ENCODE measurements around the gene IFT57. TPM values are rescaled to one million over a fixed set of nuclear protein-coding genes. Genes with fewer than 3 reads are reported as not detected.
A peak's percentile ranks its signal among the peaks of the same experiment; 100 is the strongest.
"Not testable (repeated sequence)": the region's sequence is repeated elsewhere in the genome, so short reads cannot be mapped to it uniquely, and the experiment has no call there.

The IFT57 gene, protein sequence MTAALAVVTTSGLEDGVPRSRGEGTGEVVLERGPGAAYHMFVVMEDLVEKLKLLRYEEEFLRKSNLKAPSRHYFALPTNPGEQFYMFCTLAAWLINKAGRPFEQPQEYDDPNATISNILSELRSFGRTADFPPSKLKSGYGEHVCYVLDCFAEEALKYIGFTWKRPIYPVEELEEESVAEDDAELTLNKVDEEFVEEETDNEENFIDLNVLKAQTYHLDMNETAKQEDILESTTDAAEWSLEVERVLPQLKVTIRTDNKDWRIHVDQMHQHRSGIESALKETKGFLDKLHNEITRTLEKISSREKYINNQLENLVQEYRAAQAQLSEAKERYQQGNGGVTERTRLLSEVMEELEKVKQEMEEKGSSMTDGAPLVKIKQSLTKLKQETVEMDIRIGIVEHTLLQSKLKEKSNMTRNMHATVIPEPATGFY
- 10 to 100 TPM; 13.4 to 25.0 TPM for total RNA-seq

DNA sequence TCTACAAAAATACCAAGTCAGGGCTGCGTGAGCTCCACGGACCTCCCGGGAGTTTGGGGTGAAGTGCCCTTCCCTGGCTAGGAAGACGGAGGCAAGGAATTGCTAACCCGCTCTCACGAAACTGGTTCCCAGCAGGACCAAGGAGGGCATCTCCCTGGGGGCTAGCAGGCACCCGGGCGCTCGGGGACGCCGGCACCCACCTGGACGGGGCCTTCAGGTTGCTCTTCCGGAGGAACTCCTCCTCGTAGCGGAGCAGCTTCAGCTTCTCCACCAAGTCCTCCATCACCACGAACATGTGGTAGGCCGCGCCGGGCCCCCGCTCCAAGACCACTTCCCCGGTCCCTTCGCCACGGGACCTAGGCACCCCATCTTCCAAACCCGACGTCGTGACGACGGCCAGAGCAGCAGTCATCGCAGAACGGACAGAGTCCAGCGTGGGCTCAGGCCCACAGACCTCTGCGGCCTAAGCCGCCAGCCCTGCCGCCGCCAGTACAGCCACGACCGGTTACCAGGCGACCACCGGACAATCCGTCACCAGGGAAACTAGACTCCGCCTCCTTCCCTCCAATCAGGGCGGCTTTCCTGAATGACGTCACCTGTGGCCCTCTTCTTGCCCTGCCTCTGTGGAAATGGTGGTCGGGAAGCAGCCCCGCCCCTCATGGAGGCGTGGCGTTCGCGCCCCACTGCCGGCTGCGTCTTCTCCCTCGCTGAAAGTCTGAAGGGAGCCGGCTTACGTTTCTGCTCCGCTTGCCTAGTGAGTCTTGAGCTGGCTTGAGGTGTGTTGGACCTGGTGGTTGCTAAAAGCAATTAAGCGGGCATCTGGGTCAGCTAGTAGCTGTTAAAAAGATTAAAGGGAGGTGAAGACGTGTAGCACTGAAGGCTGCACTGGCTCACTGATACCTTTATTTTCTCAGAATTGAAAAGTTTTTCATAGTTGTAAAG is at the start of gene IFT57:
IFT57 (minus strand) TSS at position 514 of the 942 bp plus-strand sequence; CDS start at position 412, 102 bp downstream.
- TF ChIP-seq, protein P1, sequence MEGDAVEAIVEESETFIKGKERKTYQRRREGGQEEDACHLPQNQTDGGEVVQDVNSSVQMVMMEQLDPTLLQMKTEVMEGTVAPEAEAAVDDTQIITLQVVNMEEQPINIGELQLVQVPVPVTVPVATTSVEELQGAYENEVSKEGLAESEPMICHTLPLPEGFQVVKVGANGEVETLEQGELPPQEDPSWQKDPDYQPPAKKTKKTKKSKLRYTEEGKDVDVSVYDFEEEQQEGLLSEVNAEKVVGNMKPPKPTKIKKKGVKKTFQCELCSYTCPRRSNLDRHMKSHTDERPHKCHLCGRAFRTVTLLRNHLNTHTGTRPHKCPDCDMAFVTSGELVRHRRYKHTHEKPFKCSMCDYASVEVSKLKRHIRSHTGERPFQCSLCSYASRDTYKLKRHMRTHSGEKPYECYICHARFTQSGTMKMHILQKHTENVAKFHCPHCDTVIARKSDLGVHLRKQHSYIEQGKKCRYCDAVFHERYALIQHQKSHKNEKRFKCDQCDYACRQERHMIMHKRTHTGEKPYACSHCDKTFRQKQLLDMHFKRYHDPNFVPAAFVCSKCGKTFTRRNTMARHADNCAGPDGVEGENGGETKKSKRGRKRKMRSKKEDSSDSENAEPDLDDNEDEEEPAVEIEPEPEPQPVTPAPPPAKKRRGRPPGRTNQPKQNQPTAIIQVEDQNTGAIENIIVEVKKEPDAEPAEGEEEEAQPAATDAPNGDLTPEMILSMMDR (IDR thresholded peaks at IDR 0.05): no peak
- Histone ChIP-seq H3K4me1 (peaks cover 0 to 36% of the 10 kb centered on the region in 2 donors), H3K4me3 (peak within 1 kb of the TSS; percentile 64 to 71), H3K27ac (peak within 1 kb of the TSS; percentile 67 to 68), H3K9me3 (no peaks in the 10 kb centered on the region), H3K36me3 (no peaks in the 10 kb centered on the region), H3K27me3 (no peaks in the 10 kb centered on the region)
- peak; percentile 99 for DNase-seq (ENCODE audit: low spot score)

DNA sequence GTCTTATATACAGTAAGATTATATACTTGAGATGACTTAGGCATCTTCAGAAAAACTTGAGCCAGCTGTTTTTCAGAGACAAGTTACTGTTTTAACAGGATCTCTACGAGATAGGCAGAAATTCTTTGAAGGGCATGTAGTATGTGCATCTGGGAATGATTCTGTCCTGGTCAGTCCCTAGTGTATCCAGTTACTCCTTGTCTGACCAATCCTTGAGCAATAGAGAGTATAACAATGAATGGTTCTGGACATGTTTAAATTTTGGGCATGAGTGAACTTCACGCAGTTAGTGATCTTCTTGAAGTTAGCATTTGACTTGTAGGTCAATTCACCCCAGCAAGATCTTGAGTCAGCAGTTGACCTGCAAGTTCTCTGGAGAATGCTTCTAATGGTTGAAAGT is 49.4 kb upstream of the IFT57 start:
- TF ChIP-seq, protein P1 (IDR thresholded peaks at IDR 0.05): no peak
- DNase-seq (ENCODE audit: low spot score): no peak
- Histone ChIP-seq H3K4me3 (no peak overlapping the region), H3K4me1 (no peaks in the 10 kb centered on the region), H3K27me3 (no peaks in the 10 kb centered on the region), H3K27ac (no peak overlapping the region), H3K9me3 (no peaks in the 10 kb centered on the region), H3K36me3 (no peaks in the 10 kb centered on the region)

DNA sequence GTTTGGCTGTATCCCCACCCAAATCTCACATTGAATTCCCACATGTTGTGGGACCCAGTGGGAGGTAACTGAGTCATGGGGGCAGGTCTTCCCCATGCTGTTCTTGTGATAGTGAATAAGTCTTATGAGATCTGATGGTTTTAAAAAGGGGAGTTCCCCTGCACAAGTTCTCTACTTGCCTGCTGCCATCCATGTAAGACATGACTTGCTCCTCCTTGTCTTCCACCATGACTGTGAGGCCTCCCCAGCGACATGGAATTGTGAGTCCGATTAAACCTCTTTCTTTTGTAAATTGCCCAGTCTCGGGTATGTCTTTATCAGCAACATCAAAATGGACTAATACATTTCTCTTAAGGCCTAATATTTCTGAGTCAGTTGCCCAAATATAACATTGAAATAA is 46.0 kb upstream of the IFT57 start:
- not testable (repeated sequence) for H3K4me3 ChIP-seq; H3K9me3 ChIP-seq; H3K4me1 ChIP-seq; H3K27me3 ChIP-seq; DNase-seq (ENCODE audit: low spot score); H3K36me3 ChIP-seq; H3K27ac ChIP-seq

DNA sequence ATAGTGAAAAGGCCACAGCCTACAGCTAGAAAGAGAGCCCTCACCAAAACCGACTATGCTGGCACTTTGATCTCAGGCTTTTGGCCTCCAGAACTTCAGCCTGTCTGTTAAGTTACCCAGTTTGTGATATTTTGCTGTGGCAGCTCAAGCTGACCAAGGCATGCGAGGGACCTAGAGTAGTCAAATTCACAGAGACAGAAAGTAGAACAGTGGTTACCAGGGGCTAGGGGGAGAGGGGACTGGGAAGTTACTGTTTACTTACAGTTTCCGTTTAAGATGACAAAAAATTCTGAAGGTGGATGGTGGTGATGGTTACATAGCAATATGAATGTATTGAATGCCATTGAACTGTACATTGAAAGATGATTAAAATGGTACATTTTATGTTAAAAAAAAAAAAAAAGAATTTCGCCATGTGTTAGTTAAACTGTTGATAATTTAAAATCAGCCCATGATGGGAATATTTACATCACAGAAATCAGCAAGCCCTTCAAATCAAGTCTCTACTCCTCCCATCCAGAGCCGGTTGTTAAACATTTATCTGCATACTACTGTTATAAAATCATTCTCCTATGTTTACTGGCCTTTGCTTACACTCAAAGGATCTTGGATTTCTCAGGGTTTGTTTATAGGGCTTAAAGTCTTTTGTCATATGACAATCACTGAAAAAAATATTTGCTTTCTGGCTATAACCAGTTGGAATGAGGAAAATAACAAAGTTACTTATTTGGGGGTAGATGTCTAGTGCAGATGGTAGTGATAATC is 42.5 kb upstream of the IFT57 start:
- H3K9me3 ChIP-seq; H3K27ac ChIP-seq; H3K4me1 ChIP-seq; H3K27me3 ChIP-seq; H3K36me3 ChIP-seq; DNase-seq (ENCODE audit: low spot score); H3K4me3 ChIP-seq: not testable (repeated sequence)

DNA sequence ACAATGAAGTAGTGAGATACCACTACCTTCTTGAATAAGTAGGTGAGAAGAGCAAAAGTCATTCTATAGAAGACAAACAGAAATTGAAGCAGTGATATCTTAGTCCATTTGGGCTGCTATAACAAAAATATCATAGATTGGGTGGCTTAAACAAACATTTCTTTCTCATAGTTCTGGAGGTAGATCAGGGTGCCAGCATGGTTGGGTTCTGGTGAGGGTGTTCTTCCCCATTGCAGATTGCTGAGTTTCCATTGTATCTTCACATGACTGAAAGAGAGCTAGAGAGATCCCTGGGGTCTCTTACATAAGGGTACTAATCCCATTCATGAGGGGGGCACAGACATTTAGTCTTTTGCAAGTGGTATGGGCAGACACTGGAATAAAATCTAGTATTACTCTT is 32.9 kb upstream of the IFT57 start:
- no peaks in the 10 kb centered on the region for H3K4me1 ChIP-seq
- H3K4me3 ChIP-seq: no peak overlapping the region
- no peak overlapping the region for H3K27ac ChIP-seq
- no peak for DNase-seq (ENCODE audit: low spot score)
- H3K27me3 ChIP-seq: no peaks in the 10 kb centered on the region
- TF ChIP-seq, protein P1 (IDR thresholded peaks at IDR 0.05): no peak
- H3K36me3 ChIP-seq: no peaks in the 10 kb centered on the region
- no peaks in the 10 kb centered on the region for H3K9me3 ChIP-seq

DNA sequence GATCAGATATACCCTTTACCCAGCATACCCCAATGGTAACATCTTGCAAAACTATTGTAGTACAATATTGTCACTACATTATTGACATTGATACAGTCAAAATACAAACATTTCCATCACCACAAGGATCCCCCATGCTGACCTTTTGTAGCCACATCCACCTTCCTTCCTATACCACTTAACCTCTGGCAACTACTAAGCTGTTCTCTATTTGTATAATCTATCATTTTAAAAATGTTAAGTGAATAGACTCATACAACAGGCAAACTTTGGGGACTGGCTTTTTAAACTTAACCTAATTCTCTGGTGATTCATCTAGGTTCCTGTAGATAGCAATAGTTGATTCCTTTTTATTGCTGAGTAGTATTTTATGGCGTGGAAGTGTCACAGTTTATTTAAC is 29.6 kb upstream of the IFT57 start:
- H3K36me3 ChIP-seq: no peaks in the 10 kb centered on the region
- no peak overlapping the region for H3K27ac ChIP-seq
- no peaks in the 10 kb centered on the region for H3K27me3 ChIP-seq
- TF ChIP-seq, protein P1 (IDR thresholded peaks at IDR 0.05): no peak
- DNase-seq (ENCODE audit: low spot score): no peak
- no peak overlapping the region for H3K4me3 ChIP-seq
- no peaks in the 10 kb centered on the region for H3K4me1 ChIP-seq
- H3K9me3 ChIP-seq: no peaks in the 10 kb centered on the region
